Ishikawa (cell line): ENCODE measurements around the gene USP49.

Experiments used
- CEBPB ChIP-seq: IDR thresholded peaks from 2 replicates; pipeline ENCODE4 v1.6.1; 2012
- CREB1 ChIP-seq: IDR thresholded peaks from 2 replicates; pipeline ENCODE4 v1.6.1; 2012; ENCODE audit warnings: low read depth
- EGR1 ChIP-seq: IDR thresholded peaks from 2 replicates; pipeline ENCODE4 v1.6.1; 2012
- EP300 ChIP-seq: IDR thresholded peaks from 2 replicates; pipeline ENCODE4 v1.6.1; 2012; ENCODE audit warnings: borderline replicate concordance
- FOXM1 ChIP-seq: IDR thresholded peaks from 2 replicates; pipeline ENCODE4 v1.6.1; 2012; ENCODE audit warnings: low read depth, borderline replicate concordance
- MAX ChIP-seq: IDR thresholded peaks from 2 replicates; pipeline ENCODE4 v1.6.1; 2012
- NFIC ChIP-seq: IDR thresholded peaks from 2 replicates; pipeline ENCODE4 v1.6.1; 2012
- RAD21 ChIP-seq: IDR thresholded peaks from 2 replicates; pipeline ENCODE4 v1.6.1; 2012; ENCODE audit warnings: low read depth
- REST ChIP-seq: IDR thresholded peaks from 2 replicates; pipeline ENCODE4 v1.6.1; 2012; ENCODE audit warnings: low read depth, mild to moderate bottlenecking
- TAF1 ChIP-seq: IDR thresholded peaks from 2 replicates; pipeline ENCODE4 v1.6.1; 2012; ENCODE audit warnings: low read depth, mild to moderate bottlenecking
- TCF12 ChIP-seq: IDR thresholded peaks from 2 replicates; pipeline ENCODE4 v1.6.1; 2012; ENCODE audit warnings: low read depth
- TEAD4 ChIP-seq: IDR thresholded peaks from 2 replicates; pipeline ENCODE4 v1.6.1; 2012
- USF1 ChIP-seq: IDR thresholded peaks from 2 replicates; pipeline ENCODE4 v1.6.1; 2012
- YY1 ChIP-seq: IDR thresholded peaks from 2 replicates; pipeline ENCODE4 v1.6.1; 2012; ENCODE audit warnings: low read depth
- ZBTB7A ChIP-seq: IDR thresholded peaks from 2 replicates; pipeline ENCODE4 v1.6.1; 2012; ENCODE audit warnings: low read depth

USP49 gene

GRCh38 chr6:41896281-41896680 is 1.1 kb upstream of the USP49 start:
- TF ChIP-seq FOXM1 = no peak
- TF ChIP-seq CEBPB = no peak
- TF ChIP-seq TEAD4 = no peak
- no peak for TF ChIP-seq USF1
- no peak for TF ChIP-seq EP300
- no peak for TF ChIP-seq RAD21
- no peak for TF ChIP-seq REST
- no peak for TF ChIP-seq TAF1
- no peak for TF ChIP-seq MAX
- TF ChIP-seq EGR1 = no peak
- no peak for TF ChIP-seq ZBTB7A
- TF ChIP-seq CREB1 = no peak
- TF ChIP-seq TCF12 = no peak

- no peak for TF ChIP-seq RAD21
Measured at GRCh38 chr6:41894366-41895299, 542 bp downstream of the USP49 start.

GRCh38 chr6:41892921-41893564 is 2.1 kb downstream of the USP49 start:
- no peak for TF ChIP-seq USF1
- TF ChIP-seq REST = peak; percentile 30; the same call in 1 of the 2 replicates

GRCh38 chr6:41887331-41887751 is 7.8 kb downstream of the USP49 start:
- TF ChIP-seq ZBTB7A = no peak
- TF ChIP-seq USF1 = no peak
- TF ChIP-seq MAX = no peak
- TF ChIP-seq TAF1 = no peak

- TF ChIP-seq CREB1 (no peak), NFIC (no peak), REST (no peak), EGR1 (no peak), CEBPB (no peak), TAF1 (no peak), RAD21 (no peak), TCF12 (no peak), USF1 (no peak), MAX (no peak), FOXM1 (no peak), YY1 (no peak), TEAD4 (no peak), EP300 (no peak), ZBTB7A (no peak)
Measured at GRCh38 chr6:41885930-41886329, 9.2 kb downstream of the USP49 start.
